Measurements from ENCODE around the gene ERI3.

- no peak for TF ChIP-seq EZH2 (IDR thresholded peaks at IDR 0.05; ENCODE audit: insufficient read depth, low read length)
- TF ChIP-seq, protein P1, sequence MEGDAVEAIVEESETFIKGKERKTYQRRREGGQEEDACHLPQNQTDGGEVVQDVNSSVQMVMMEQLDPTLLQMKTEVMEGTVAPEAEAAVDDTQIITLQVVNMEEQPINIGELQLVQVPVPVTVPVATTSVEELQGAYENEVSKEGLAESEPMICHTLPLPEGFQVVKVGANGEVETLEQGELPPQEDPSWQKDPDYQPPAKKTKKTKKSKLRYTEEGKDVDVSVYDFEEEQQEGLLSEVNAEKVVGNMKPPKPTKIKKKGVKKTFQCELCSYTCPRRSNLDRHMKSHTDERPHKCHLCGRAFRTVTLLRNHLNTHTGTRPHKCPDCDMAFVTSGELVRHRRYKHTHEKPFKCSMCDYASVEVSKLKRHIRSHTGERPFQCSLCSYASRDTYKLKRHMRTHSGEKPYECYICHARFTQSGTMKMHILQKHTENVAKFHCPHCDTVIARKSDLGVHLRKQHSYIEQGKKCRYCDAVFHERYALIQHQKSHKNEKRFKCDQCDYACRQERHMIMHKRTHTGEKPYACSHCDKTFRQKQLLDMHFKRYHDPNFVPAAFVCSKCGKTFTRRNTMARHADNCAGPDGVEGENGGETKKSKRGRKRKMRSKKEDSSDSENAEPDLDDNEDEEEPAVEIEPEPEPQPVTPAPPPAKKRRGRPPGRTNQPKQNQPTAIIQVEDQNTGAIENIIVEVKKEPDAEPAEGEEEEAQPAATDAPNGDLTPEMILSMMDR (IDR thresholded peaks at IDR 0.05; ENCODE audit: insufficient read depth, low read depth, low read length), result no peak
Observed at GRCh38 chr1:44251989-44252671, 102.9 kb downstream of the ERI3 start.
